Fibroblast of the aortic adventitia (primary cell): Measurements from ENCODE around the gene NANP. TPM values are rescaled to one million over a fixed set of nuclear protein-coding genes. Genes with fewer than 3 reads are reported as not detected.
"Not testable (repeated sequence)": the region's sequence is repeated elsewhere in the genome, so short reads cannot be mapped to it uniquely, and the experiment has no call there.

Experiments
- DNase-seq: peaks from one replicate; pipeline ENCODE4 v3.0.0-alpha.2; 2010; ENCODE audit warnings: low read depth
- H3K4me3 ChIP-seq: 2 replicates; pipeline ENCODE4 v1.5.1; 2011; ENCODE audit warnings: low read depth, mild to moderate bottlenecking, control low read depth, low read length, moderate library complexity
- CTCF ChIP-seq: IDR thresholded peaks from 2 replicates; pipeline ENCODE4 v1.5.1; 2011; ENCODE audit warnings: mild to moderate bottlenecking, low read length, control low read depth, inconsistent platforms; ENCODE audit not compliant: insufficient read depth
- total RNA-seq: library from RNA; depleted of rRNA; stranded (reverse); fragments of >200 nt; gene quantifications from 2 replicates; pipeline ENCODE4 v1.2.3, GENCODE V29; 2012; ENCODE audit warnings: low replicate concordance

NANP gene, protein sequence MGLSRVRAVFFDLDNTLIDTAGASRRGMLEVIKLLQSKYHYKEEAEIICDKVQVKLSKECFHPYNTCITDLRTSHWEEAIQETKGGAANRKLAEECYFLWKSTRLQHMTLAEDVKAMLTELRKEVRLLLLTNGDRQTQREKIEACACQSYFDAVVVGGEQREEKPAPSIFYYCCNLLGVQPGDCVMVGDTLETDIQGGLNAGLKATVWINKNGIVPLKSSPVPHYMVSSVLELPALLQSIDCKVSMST
- total RNA-seq, result 9.3 and 13.7 TPM in 2 replicates

DNA sequence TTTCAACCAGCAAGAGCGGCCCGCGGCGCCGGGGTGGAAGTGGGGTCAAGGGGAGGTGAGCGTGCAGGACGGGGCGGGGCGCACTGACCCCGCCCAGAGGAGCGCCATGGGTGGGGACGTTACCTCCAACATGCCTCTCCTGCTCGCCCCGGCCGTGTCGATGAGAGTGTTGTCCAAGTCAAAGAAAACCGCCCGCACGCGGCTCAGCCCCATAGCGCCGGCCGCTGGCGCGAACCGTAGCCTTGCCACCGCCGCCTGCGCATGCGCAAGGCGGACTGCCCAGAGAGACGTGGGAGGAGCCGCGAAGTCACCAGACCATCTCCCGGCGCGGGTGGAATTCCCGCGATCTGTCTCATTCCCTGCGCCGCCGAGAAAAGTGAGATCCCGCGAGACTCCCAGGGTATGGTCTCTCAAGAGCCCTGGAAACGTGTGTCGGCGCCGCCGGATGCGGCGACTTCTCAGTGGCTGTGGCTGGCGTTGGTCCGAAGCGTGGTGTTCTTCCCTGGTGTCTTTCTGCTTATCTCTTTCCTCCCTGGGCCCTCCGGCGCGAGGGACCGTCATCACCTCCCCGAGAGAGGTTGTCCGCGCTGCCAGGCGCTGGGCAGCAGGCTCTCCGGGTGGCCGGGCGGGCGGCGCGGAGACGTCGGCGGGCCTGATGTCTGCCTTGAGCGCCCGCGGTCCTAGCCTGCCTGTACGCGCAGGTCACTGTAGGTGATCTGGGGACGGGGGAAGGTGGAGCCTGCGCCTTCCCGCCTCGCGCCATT, at the start of gene NANP:
Gene NANP (minus strand): TSS at position 279 of the 764 bp plus-strand sequence. CDS start 66 bp downstream, at position 213.
- peak within 1 kb of the TSS; percentile 90 for H3K4me3 ChIP-seq
- peak; percentile 98 for DNase-seq
- no peak for TF ChIP-seq CTCF

- no peak for DNase-seq
- TF ChIP-seq CTCF, result no peak
Observed at GRCh38 chr20:25672659-25673235, 48.9 kb upstream of the NANP start.

DNA sequence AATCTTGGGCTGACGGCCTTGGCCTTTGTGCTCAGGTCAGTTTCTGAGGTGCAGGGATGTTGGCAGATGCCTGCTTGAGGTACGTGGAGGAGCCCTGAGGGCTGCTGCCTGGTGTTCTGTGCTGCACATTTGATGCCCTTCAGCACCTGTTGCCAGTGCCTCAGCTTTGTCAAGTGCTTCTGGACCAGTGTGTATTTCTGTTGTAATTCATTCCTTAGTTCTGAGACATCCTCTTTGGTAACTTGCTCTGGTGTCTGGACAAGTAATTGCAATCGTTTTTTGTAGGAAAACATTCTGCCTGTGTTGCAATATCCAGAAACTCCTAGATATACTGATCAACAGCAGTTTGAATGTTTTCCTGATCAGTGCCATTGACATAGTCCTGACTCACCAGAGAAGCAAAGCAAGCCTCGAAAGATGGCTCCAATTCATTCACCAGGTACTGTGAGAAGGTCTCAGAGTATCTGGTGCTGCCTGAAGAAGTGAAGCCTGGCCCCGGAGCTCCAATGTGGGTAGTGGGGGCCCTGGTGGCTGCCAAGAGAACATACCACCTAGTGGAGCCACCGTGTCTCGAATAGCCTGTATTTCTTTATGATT, 46.1 kb upstream of the NANP start:
- no peak overlapping the region for H3K4me3 ChIP-seq
- peak; percentile 27 for TF ChIP-seq CTCF
- peak; percentile 80 for DNase-seq

More at GRCh38 chr20:25672659-25673235, 48.9 kb upstream of the NANP start:
- no peak overlapping the region for H3K4me3 ChIP-seq

DNA sequence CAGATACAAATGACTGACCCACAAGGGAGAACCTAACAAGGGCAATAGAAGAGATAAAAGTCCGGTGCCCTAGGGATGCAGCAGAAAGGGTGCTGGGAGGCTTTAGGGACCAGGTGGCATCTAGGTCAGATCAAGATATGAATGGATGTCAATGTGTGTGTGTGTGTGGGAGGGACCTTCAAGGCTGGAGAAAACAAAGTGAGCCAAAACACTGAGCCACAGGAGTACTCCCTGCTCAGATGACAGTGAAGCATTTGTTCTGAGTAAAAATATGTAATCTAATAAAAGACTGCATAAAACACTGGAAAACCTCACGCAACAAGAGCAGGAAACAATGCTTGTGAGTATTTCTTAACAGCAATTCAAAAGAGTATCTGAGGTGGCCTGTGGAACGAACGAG, 44.6 kb upstream of the NANP start:
- H3K4me3 ChIP-seq, result no peak overlapping the region
- no peak for DNase-seq
- no peak for TF ChIP-seq CTCF

DNA sequence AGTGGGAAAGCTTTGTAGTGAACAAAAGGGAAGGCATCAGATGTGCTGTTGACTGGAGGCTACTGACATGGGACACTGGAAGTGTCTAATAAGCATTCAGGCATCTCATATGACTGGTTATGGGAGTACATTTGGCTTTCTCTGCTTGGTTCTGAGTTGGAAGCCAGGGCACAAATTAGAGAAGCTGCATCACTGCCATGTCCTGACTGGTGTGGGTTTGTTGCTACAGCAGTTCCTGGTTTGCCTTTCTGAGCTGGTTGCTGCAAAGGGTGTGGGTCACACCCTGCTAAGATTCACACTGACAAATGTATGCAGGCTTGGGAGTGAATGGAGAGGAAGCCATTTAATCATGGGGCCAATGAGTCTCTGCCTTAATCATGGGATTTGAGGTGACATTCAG, 36.2 kb upstream of the NANP start:
- DNase-seq, result no peak
- TF ChIP-seq CTCF, result no peak
- no peak overlapping the region for H3K4me3 ChIP-seq

DNA sequence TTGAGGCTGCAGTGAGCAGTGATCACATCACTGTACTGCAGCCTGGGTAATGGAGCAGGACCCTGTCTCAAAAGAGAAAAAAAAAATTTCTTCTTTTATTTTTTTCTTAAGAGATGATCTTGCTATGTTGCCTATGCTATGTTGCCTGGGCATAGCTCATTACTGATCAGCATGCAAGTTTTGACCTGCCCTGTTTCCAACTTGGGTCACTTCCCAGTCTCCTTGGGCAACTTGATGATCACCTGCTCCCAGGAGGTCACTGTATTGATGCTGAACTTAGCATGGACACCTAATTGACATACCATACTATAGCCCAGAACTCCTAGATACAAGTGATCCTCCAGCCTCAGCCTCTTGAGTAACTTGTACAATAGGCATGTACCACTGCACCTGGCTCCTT, 30.7 kb upstream of the NANP start:
- DNase-seq, result no peak
- H3K4me3 ChIP-seq, result no peak overlapping the region
- TF ChIP-seq CTCF, result no peak

DNA sequence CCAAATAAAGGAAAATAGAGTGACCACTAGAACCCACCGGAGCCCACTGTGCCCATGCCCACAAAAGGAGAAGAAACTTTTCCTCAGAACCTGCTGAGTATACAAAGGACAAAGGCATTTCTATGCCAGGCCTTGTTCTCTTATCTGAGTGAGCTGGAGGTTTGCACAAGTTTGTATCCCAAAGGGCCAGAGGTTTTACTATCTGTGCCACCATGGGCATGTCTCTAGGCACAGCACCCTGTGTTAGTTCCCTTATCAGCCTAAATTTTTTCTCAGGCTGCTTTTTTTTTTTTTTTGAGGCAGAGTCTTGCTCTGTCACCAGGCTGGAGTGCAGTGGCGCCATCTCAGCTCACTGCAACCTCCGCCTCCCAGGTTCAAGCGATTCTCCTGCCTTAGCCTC, 29.1 kb upstream of the NANP start:
- DNase-seq, H3K4me3 ChIP-seq: not testable (repeated sequence)
